H9 (cell line): Measurements from ENCODE around the gene TSEN15. TPM values are rescaled to one million over a fixed set of nuclear protein-coding genes. Genes with fewer than 3 reads are reported as not detected.
A peak's percentile ranks its signal among the peaks of the same experiment; 100 is the strongest.

Experiments
- DNase-seq: peaks from one replicate; pipeline ENCODE4 v3.0.0-alpha.2; 2017
- H2AFZ ChIP-seq: one replicate; pipeline ENCODE4 v1.6.1; 2013; ENCODE audit warnings: mild to moderate bottlenecking, low read length, control low read depth, moderate library complexity
- H2AK5ac ChIP-seq: 2 replicates; pipeline ENCODE4 v1.6.1; 2013; ENCODE audit warnings: low read length, control low read depth, mixed read lengths; ENCODE audit not compliant: insufficient read length
- H2BK120ac ChIP-seq: one replicate; pipeline ENCODE4 v1.6.1; 2013; ENCODE audit warnings: low read depth, mild to moderate bottlenecking, low read length, control low read depth, inconsistent platforms; ENCODE audit not compliant: poor library complexity, severe bottlenecking
- H2BK12ac ChIP-seq: 2 replicates; pipeline ENCODE4 v1.6.1; 2013; ENCODE audit warnings: low read length, control low read depth, mixed read lengths, low read depth; ENCODE audit not compliant: insufficient read length
- H2BK15ac ChIP-seq: 2 replicates; pipeline ENCODE4 v1.6.1; 2013; ENCODE audit warnings: low read depth, low read length, control low read depth
- H2BK20ac ChIP-seq: one replicate; pipeline ENCODE4 v1.6.1; 2013; ENCODE audit warnings: low read depth, mild to moderate bottlenecking, low read length, control low read depth, inconsistent platforms; ENCODE audit not compliant: poor library complexity, severe bottlenecking
- H2BK5ac ChIP-seq: 2 replicates; pipeline ENCODE4 v1.6.1; 2013; ENCODE audit warnings: low read length, control low read depth, mixed read lengths; ENCODE audit not compliant: insufficient read length
- H3K14ac ChIP-seq: 2 replicates; pipeline ENCODE4 v1.6.1; 2013; ENCODE audit warnings: low read length, control low read depth; ENCODE audit not compliant: insufficient read depth
- H3K18ac ChIP-seq: 2 replicates; pipeline ENCODE4 v1.6.1; 2013; ENCODE audit warnings: low read depth, mild to moderate bottlenecking, mixed read lengths, low read length, control low read depth; ENCODE audit not compliant: insufficient read length
- H3K23ac ChIP-seq: 2 replicates; pipeline ENCODE4 v1.6.1; 2013; ENCODE audit warnings: low read length, control low read depth, mixed read lengths, low read depth; ENCODE audit not compliant: insufficient read length
- H3K23me2 ChIP-seq: 2 replicates; pipeline ENCODE4 v1.6.1; 2013; ENCODE audit warnings: low read depth, mild to moderate bottlenecking, mixed read lengths, low read length, control low read depth; ENCODE audit not compliant: insufficient read length, poor library complexity, severe bottlenecking
- H3K27ac ChIP-seq: 2 replicates; pipeline ENCODE4 v1.5.1; 2013; ENCODE audit warnings: low read length, control low read depth, mixed read lengths, low read depth; ENCODE audit not compliant: insufficient read length
- H3K27me3 ChIP-seq: 2 replicates; pipeline ENCODE4 v1.6.1; 2013; ENCODE audit warnings: low read length, control low read depth, inconsistent platforms; ENCODE audit not compliant: insufficient read depth
- H3K4ac ChIP-seq: 2 replicates; pipeline ENCODE4 v1.6.1; 2013; ENCODE audit warnings: low read depth, mild to moderate bottlenecking, control low read depth, inconsistent platforms, low read length, moderate library complexity
- H3K4me1 ChIP-seq: 2 replicates; pipeline ENCODE4 v1.6.1; 2013; ENCODE audit warnings: low read length, control low read depth, inconsistent platforms; ENCODE audit not compliant: insufficient read depth
- H3K4me2 ChIP-seq: 2 replicates; pipeline ENCODE4 v1.6.1; 2013; ENCODE audit warnings: low read length, control low read depth, mixed read lengths; ENCODE audit not compliant: insufficient read length, insufficient read depth
- H3K56ac ChIP-seq: 2 replicates; pipeline ENCODE4 v1.6.1; 2013; ENCODE audit warnings: low read depth, mild to moderate bottlenecking, mixed read lengths, low read length, control low read depth; ENCODE audit not compliant: insufficient read length
- H3K79me1 ChIP-seq: 2 replicates; pipeline ENCODE4 v1.6.1; 2013; ENCODE audit warnings: low read depth, mild to moderate bottlenecking, moderate library complexity, low read length, control low read depth, inconsistent platforms; ENCODE audit not compliant: insufficient read depth, poor library complexity, severe bottlenecking
- H3K79me2 ChIP-seq: 2 replicates; pipeline ENCODE4 v1.6.1; 2013; ENCODE audit warnings: low read length, control low read depth, inconsistent platforms; ENCODE audit not compliant: insufficient read depth
- H3K9ac ChIP-seq: 2 replicates; pipeline ENCODE4 v1.6.1; 2013; ENCODE audit warnings: low read length, control low read depth, mixed read lengths; ENCODE audit not compliant: insufficient read length; ENCODE audit errors: extremely low read depth
- H3K9me3 ChIP-seq: one replicate; pipeline ENCODE4 v1.6.1; 2013; ENCODE audit warnings: low read depth, low read length, inconsistent platforms; ENCODE audit not compliant: control insufficient read depth
- H3T11ph ChIP-seq: one replicate; pipeline ENCODE4 v1.6.1; 2013; ENCODE audit warnings: mild to moderate bottlenecking, low read length, control low read depth, inconsistent platforms
- H4K20me1 ChIP-seq: one replicate; pipeline ENCODE4 v1.6.1; 2013; ENCODE audit not compliant: control insufficient read depth, insufficient read length, insufficient read depth
- H4K5ac ChIP-seq: 2 replicates; pipeline ENCODE4 v1.6.1; 2013; ENCODE audit warnings: low read depth, mild to moderate bottlenecking, mixed read lengths, low read length, control low read depth; ENCODE audit not compliant: insufficient read length
- H4K8ac ChIP-seq: replicated peaks from 2 replicates; pipeline ENCODE4 v1.6.1; 2013; ENCODE audit warnings: low read length, control low read depth, mixed read lengths, low read depth; ENCODE audit not compliant: insufficient read length
- H4K91ac ChIP-seq: 2 replicates; pipeline ENCODE4 v1.6.1; 2013; ENCODE audit warnings: low read depth, mild to moderate bottlenecking, moderate library complexity, mixed read lengths, low read length, control low read depth; ENCODE audit not compliant: insufficient read length
- H3K27ac Mint-ChIP-seq, 3 experiments: 2 replicates in 2 of 3; 3 replicates in 1 of 3; pipeline ENCODE4 v1.8.0; 2020 to 2021; ENCODE audit warnings: mixed read lengths in 3 of 3, mild to moderate bottlenecking in 1 of 3, moderate library complexity in 1 of 3
- H3K27me3 Mint-ChIP-seq: 2 replicates; pipeline ENCODE4 v1.8.0; 2021; ENCODE audit warnings: low read depth, mild to moderate bottlenecking, moderate library complexity, mixed read lengths
- H3K36me3 Mint-ChIP-seq, 3 experiments: 2 replicates in 2 of 3; 3 replicates in 1 of 3; pipeline ENCODE4 v1.8.0; 2020 to 2021; ENCODE audit warnings: low read depth in 3 of 3, mixed read lengths in 3 of 3; ENCODE audit not compliant: insufficient read depth in 1 of 3
- H3K4me1 Mint-ChIP-seq, 2 experiments: 2 replicates each; pipeline ENCODE4 v1.8.0; 2020; ENCODE audit warnings: mixed read lengths in 2 of 2
- H3K4me3 Mint-ChIP-seq, 2 experiments: 2 replicates in 1 of 2; 3 replicates in 1 of 2; pipeline ENCODE4 v1.8.0; 2020 to 2021; ENCODE audit warnings: mild to moderate bottlenecking in 2 of 2, mixed read lengths in 2 of 2, moderate library complexity in 1 of 2
- H3K9me3 Mint-ChIP-seq, 2 experiments: 2 replicates in 1 of 2; 3 replicates in 1 of 2; pipeline ENCODE4 v1.8.0; 2020; ENCODE audit warnings: mild to moderate bottlenecking in 2 of 2, mixed read lengths in 2 of 2, moderate library complexity in 1 of 2
- WGBS: extraction: QIAGEN DNeasy Blood & Tissue Kit; methylation state at CpG from one replicate; pipeline ENCODE4 v1.1.7; 2013; ENCODE audit warnings: missing lambda C conversion rate, low lambda C conversion rate, mixed read lengths; ENCODE audit not compliant: insufficient read length; ENCODE audit errors: extremely low coverage; 5-methylcytosine and 5-hydroxymethylcytosine counted together
- total RNA-seq: library from RNA; stranded (reverse); gene quantifications from 2 replicates; pipeline ENCODE4 v1.2.1, GENCODE V29; 2021
- TF ChIP-seq, protein P1 (sequence below): fragments of 200-600 bp; sonication (generic); conservative IDR thresholded peaks from 3 replicates; pipeline ENCODE4 v1.8.0; 2021; ENCODE audit warnings: antibody characterized with exemption, mild to moderate bottlenecking

The TSEN15 gene
- total RNA-seq, 1 experiment from 2014 or later, result 21.9 TPM

DNA sequence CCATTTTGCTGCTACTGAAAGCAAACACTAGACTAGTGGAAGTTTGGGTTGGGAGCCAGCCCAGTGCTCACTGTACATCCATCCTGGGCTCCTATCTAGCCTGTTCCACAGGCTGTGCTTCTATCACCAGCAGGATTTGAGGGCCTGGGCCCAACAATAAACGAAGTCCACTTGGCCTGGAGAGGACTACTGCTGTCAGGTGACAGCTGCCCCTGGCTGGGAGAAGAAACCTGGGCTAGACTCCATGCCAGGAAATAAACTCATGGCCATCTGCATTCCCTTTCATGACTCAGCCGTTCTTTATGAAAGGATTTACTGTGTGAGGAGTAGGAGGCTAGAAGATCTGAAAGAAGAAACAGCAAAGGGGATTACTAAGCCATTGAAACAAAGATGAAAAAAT is 49.5 kb upstream of the TSEN15 start:
- Histone ChIP-seq H3K27me3 (no peaks in the 10 kb centered on the region), H3K79me2 (no peaks in the 10 kb centered on the region), H2AFZ (no peak overlapping the region), H3K79me1 (no peaks in the 10 kb centered on the region), H3K18ac (no peak overlapping the region), H2AK5ac (no peak overlapping the region), H3K56ac (no peak overlapping the region), H2BK15ac (no peak overlapping the region), H3K27ac (no peak overlapping the region), H2BK120ac (no peak overlapping the region), H3K4ac (no peak overlapping the region), H3K4me1 (no peaks in the 10 kb centered on the region; the same call in 1 of the 2 replicates), H4K8ac (no peak overlapping the region), H3K14ac (no peak overlapping the region), H3K4me2 (no peak overlapping the region), H3K23ac (no peak overlapping the region), H2BK20ac (no peak overlapping the region), H3T11ph (no peak overlapping the region), H2BK5ac (no peak overlapping the region), H3K23me2 (no peaks in the 10 kb centered on the region), H3K9me3 (no peaks in the 10 kb centered on the region), H4K5ac (no peak overlapping the region), H4K20me1 (no peaks in the 10 kb centered on the region), H2BK12ac (no peak overlapping the region), H4K91ac (no peak overlapping the region), H3K9ac (no peak overlapping the region)
- Mint-ChIP-seq H3K4me3 (no peak overlapping the region), H3K36me3 (0 out of 7 replicates have a peak, but pooled peaks cover 0 to 4% (median 0%) of the 10 kb centered on the region in 3 experiments), H3K27me3 (no peaks in the 10 kb centered on the region; the same call in none of the 2 replicates), H3K27ac (peak overlapping the region in 2 of 3 experiments; percentile 41 to 44; a peak in 3 of 7 replicates), H3K4me1 (peaks cover 10 to 11% of the 10 kb centered on the region in 2 experiments), H3K9me3 (no peaks in the 10 kb centered on the region)
- TF ChIP-seq, protein P1, sequence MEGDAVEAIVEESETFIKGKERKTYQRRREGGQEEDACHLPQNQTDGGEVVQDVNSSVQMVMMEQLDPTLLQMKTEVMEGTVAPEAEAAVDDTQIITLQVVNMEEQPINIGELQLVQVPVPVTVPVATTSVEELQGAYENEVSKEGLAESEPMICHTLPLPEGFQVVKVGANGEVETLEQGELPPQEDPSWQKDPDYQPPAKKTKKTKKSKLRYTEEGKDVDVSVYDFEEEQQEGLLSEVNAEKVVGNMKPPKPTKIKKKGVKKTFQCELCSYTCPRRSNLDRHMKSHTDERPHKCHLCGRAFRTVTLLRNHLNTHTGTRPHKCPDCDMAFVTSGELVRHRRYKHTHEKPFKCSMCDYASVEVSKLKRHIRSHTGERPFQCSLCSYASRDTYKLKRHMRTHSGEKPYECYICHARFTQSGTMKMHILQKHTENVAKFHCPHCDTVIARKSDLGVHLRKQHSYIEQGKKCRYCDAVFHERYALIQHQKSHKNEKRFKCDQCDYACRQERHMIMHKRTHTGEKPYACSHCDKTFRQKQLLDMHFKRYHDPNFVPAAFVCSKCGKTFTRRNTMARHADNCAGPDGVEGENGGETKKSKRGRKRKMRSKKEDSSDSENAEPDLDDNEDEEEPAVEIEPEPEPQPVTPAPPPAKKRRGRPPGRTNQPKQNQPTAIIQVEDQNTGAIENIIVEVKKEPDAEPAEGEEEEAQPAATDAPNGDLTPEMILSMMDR, result no peak
- no CpG with 5 or more reads among the region's 2 CpGs for WGBS
- DNase-seq, result no peak
